ENCODE results near the gene ZNF385A. TPM values are rescaled to one million over a fixed set of nuclear protein-coding genes. Genes with fewer than 3 reads are reported as not detected.

Gene ZNF385A
- total RNA-seq, 1 experiment from 2014 or later, result 5.7 TPM

DNA sequence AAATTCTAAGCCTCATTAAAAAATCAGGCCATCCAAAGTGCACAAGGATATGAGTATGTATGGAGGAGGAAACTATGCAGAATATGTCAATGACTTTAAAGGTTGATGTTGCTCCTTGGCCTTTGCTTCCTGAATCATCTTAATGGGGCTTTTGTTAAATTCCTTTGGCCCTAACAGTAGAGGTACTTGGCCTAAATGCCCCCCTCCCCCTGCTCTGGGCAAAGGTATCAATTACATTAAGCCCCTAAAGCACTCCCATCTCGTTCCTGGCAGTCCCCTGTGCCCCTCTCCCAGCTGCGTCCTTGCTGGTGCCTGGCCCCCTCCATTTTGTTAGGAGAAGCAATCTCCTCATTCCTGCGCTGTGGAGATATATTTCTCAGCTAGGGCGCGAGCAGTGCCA is 54.8 kb downstream of the ZNF385A start:
- Histone ChIP-seq H3K9ac (ENCODE audit: extremely low read depth, insufficient read length, low read length) (no peak overlapping the region), H2AFZ (ENCODE audit: low read length) (no peak overlapping the region), H3T11ph (ENCODE audit: low read length) (no peak overlapping the region), H3K18ac (ENCODE audit: insufficient read length, low read depth, low read length) (no peak overlapping the region), H4K8ac (replicated peaks; ENCODE audit: insufficient read length, low read depth, low read length) (no peak overlapping the region), H3K23ac (ENCODE audit: insufficient read length, low read depth, low read length) (no peak overlapping the region), H2BK15ac (ENCODE audit: low read depth, low read length) (no peak overlapping the region), H3K4me2 (ENCODE audit: insufficient read depth, insufficient read length, low read length) (no peak overlapping the region), H3K14ac (ENCODE audit: insufficient read depth, low read length) (no peak overlapping the region), H3K4ac (ENCODE audit: low read depth, low read length) (no peak overlapping the region), H3K79me2 (ENCODE audit: insufficient read depth, low read length) (no peaks in the 10 kb centered on the region; the same call in 1 of the 2 replicates), H4K20me1 (ENCODE audit: control insufficient read depth, insufficient read depth, insufficient read length) (no peaks in the 10 kb centered on the region), H2BK5ac (ENCODE audit: insufficient read length, low read length) (no peak overlapping the region), H3K56ac (ENCODE audit: insufficient read length, low read depth, low read length) (no peak overlapping the region), H3K27me3 (ENCODE audit: insufficient read depth, low read length) (no peaks in the 10 kb centered on the region; the same call in 1 of the 2 replicates), H3K79me1 (ENCODE audit: insufficient read depth, low read depth, low read length, poor library complexity, severe bottlenecking) (no peaks in the 10 kb centered on the region), H4K5ac (ENCODE audit: insufficient read length, low read depth, low read length) (no peak overlapping the region), H3K23me2 (ENCODE audit: insufficient read length, low read depth, low read length, poor library complexity, severe bottlenecking) (no peaks in the 10 kb centered on the region), H3K4me1 (ENCODE audit: insufficient read depth, low read length) (no peaks in the 10 kb centered on the region), H4K91ac (ENCODE audit: insufficient read length, low read depth, low read length) (no peak overlapping the region), H3K9me3 (ENCODE audit: control insufficient read depth, low read depth, low read length) (no peaks in the 10 kb centered on the region), H2BK20ac (ENCODE audit: low read depth, low read length, poor library complexity, severe bottlenecking) (no peak overlapping the region), H2AK5ac (ENCODE audit: insufficient read length, low read length) (no peak overlapping the region), H2BK120ac (ENCODE audit: low read depth, low read length, poor library complexity, severe bottlenecking) (no peak overlapping the region), H3K27ac (ENCODE audit: insufficient read length, low read depth, low read length) (no peak overlapping the region), H2BK12ac (ENCODE audit: insufficient read length, low read depth, low read length) (no peak overlapping the region)
- no peaks in the 10 kb centered on the region for H3K9me3 Mint-ChIP-seq
- no CpG with 5 or more reads among the region's 5 CpGs for WGBS (ENCODE audit: extremely low coverage, insufficient read length, low lambda C conversion rate)
- H3K27me3 Mint-ChIP-seq (ENCODE audit: low read depth), result no peaks in the 10 kb centered on the region
- no peak overlapping the region for H3K27ac Mint-ChIP-seq
- no peak overlapping the region for H3K4me3 Mint-ChIP-seq
- peak; percentile 57 for DNase-seq
- peaks cover 0 to 2% (median 0%) of the 10 kb centered on the region in 3 experiments; a peak in 2 of 7 replicates for H3K36me3 Mint-ChIP-seq (ENCODE audit: insufficient read depth in 1 of 3, low read depth in 3 of 3)
- H3K4me1 Mint-ChIP-seq, result peaks cover 19 to 26% of the 10 kb centered on the region in 2 experiments
- TF ChIP-seq, protein P1, sequence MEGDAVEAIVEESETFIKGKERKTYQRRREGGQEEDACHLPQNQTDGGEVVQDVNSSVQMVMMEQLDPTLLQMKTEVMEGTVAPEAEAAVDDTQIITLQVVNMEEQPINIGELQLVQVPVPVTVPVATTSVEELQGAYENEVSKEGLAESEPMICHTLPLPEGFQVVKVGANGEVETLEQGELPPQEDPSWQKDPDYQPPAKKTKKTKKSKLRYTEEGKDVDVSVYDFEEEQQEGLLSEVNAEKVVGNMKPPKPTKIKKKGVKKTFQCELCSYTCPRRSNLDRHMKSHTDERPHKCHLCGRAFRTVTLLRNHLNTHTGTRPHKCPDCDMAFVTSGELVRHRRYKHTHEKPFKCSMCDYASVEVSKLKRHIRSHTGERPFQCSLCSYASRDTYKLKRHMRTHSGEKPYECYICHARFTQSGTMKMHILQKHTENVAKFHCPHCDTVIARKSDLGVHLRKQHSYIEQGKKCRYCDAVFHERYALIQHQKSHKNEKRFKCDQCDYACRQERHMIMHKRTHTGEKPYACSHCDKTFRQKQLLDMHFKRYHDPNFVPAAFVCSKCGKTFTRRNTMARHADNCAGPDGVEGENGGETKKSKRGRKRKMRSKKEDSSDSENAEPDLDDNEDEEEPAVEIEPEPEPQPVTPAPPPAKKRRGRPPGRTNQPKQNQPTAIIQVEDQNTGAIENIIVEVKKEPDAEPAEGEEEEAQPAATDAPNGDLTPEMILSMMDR (conservative IDR thresholded peaks at IDR 0.05), result no peak
